ENCODE data around the gene CCDC92B.

DNA sequence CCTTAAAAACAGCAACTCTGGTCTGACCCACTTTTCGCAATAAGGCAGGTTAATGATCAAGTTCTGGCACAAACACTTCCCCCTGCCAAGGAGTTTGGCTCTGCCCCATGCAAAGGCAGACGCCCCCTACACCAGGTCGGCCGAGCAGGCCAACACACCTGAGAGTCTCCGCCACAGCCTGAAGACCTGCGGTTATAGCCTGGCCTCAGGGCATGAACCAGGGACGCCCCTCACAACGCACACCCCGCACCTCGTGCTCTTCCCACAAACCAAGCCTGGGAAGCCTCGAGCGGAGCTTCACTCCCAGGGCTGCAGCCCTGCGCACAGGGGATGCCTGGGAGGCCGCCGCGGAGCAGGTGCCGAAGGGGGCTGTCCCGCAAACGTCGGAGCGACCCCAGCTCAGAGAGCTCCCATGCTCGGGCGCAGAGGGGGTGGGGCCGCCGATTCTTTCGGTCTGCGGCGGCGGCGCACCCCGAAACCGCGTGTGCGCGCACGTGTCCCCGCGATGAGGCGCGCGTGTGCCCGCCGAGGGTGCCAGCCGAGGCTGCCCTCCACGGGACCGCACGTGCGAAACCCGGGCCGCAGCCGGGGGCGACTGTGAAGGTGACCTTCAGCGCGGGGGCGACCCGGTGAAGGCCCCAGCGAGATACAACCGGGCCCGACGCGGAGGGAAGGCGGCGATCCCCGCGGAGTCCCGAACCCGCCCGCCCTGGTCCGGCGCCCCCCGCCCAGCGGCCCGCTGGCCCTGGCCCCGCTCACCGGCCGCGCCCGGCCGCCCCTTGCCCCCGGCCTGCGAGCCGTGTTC, 38.4 kb downstream of the CCDC92B start:
- TF ChIP-seq ZFP30 (CRISPR knock-in tag; IDR thresholded peaks at IDR 0.05) (no peak), ZFP3 (CRISPR knock-in tag; IDR thresholded peaks at IDR 0.05) (no peak), ZNF565 (CRISPR knock-in tag; conservative IDR thresholded peaks at IDR 0.05; ENCODE audit: low read depth) (no peak), PPARA (CRISPR knock-in tag; IDR thresholded peaks at IDR 0.05; ENCODE audit: borderline replicate concordance) (no peak), RARB (CRISPR knock-in tag; IDR thresholded peaks at IDR 0.05) (no peak)
- TF ChIP-seq, protein P1, sequence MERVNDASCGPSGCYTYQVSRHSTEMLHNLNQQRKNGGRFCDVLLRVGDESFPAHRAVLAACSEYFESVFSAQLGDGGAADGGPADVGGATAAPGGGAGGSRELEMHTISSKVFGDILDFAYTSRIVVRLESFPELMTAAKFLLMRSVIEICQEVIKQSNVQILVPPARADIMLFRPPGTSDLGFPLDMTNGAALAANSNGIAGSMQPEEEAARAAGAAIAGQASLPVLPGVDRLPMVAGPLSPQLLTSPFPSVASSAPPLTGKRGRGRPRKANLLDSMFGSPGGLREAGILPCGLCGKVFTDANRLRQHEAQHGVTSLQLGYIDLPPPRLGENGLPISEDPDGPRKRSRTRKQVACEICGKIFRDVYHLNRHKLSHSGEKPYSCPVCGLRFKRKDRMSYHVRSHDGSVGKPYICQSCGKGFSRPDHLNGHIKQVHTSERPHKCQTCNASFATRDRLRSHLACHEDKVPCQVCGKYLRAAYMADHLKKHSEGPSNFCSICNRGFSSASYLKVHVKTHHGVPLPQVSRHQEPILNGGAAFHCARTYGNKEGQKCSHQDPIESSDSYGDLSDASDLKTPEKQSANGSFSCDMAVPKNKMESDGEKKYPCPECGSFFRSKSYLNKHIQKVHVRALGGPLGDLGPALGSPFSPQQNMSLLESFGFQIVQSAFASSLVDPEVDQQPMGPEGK (CRISPR knock-in tag; IDR thresholded peaks at IDR 0.05; ENCODE audit: borderline replicate concordance): no peak

All from SK-N-SH treated with all-trans-retinoic acid at 6 μM for 48 hours (cell line).